Activated CD8-positive, alpha-beta T cell treated with anti-CD3 and anti-CD28 coated beads for 36 hours (primary cell): ENCODE data around the gene RBMS3. TPM values are rescaled to one million over a fixed set of nuclear protein-coding genes. Genes with fewer than 3 reads are reported as not detected.

Source experiments
- ATAC-seq: fragments of 200-7000 bp; cut with Tn5 transposase; one replicate; pipeline ENCODE4 v1.10.0; 2021; ENCODE audit warnings: mild to moderate bottlenecking, moderate library complexity
- CTCF ChIA-PET: fragments of 350-600 bp; sonication (Branson Sonifier 250); formaldehyde crosslinking; loops from one replicate; lab custom pipeline; 2021; ENCODE audit warnings: antibody characterized with exemption; lab: Charles Lee
- POLR2A ChIA-PET: fragments of 350-600 bp; sonication (Branson Sonifier 250); formaldehyde crosslinking; loops from one replicate; lab custom pipeline; 2021; ENCODE audit warnings: antibody characterized with exemption; lab: Charles Lee
- DNase-seq: peaks from one replicate; pipeline ENCODE4 v3.0.0-alpha.2; 2020
- H3K27ac Mint-ChIP-seq: one replicate; pipeline ENCODE4 v1.8.0; 2021; ENCODE audit warnings: mild to moderate bottlenecking, mixed read lengths
- H3K27me3 Mint-ChIP-seq: one replicate; pipeline ENCODE4 v1.8.0; 2021; ENCODE audit warnings: mixed read lengths
- H3K36me3 Mint-ChIP-seq: one replicate; pipeline ENCODE4 v1.8.0; 2021; ENCODE audit warnings: low read depth, mixed read lengths
- H3K4me1 Mint-ChIP-seq: one replicate; pipeline ENCODE4 v1.8.0; 2021; ENCODE audit warnings: low read depth, mixed read lengths
- H3K4me3 Mint-ChIP-seq: one replicate; pipeline ENCODE4 v1.8.0; 2021; ENCODE audit warnings: mild to moderate bottlenecking, moderate library complexity, mixed read lengths
- H3K9me3 Mint-ChIP-seq: one replicate; pipeline ENCODE4 v1.8.0; 2021; ENCODE audit warnings: mixed read lengths
- CTCF ChIP-seq: fragments of 200-600 bp; IDR thresholded peaks from one replicate; pipeline ENCODE4 v1.8.0; 2022; ENCODE audit warnings: antibody characterized with exemption, mild to moderate bottlenecking
- intact Hi-C: fragments of 100-400 bp; cut with micrococcal nuclease; formaldehyde crosslinking; loops from one replicate; pipeline ENCODE4 v1.10.0; 2022
- total RNA-seq, 2 experiments: library from RNA; stranded (reverse); gene quantifications; one replicate each; pipeline ENCODE4 v1.2.3, GENCODE V29; 2021

The RBMS3 gene
- total RNA-seq, 2 experiments from 2014 or later = 2.3 to 2.8 TPM

GRCh38 chr3:29497282-29497681 is 216.4 kb downstream of the RBMS3 start:
- Mint-ChIP-seq H3K27ac (no peak overlapping the region), H3K36me3 (no peaks in the 10 kb centered on the region), H3K4me1 (no peaks in the 10 kb centered on the region), H3K4me3 (no peak overlapping the region), H3K27me3 (no peaks in the 10 kb centered on the region), H3K9me3 (no peaks in the 10 kb centered on the region)
- no peak for ATAC-seq
- POLR2A ChIA-PET = no interaction called here
- CTCF ChIA-PET = no interaction called here
- no peak for TF ChIP-seq CTCF
- intact Hi-C loops = no loop called here
- DNase-seq = no peak

- Mint-ChIP-seq H3K27me3 (no peaks in the 10 kb centered on the region), H3K9me3 (no peaks in the 10 kb centered on the region), H3K4me3 (no peak overlapping the region), H3K4me1 (no peaks in the 10 kb centered on the region), H3K36me3 (no peaks in the 10 kb centered on the region), H3K27ac (no peak overlapping the region)
- ChIA-PET CTCF (no interaction called here), POLR2A (no interaction called here)
- no peak for TF ChIP-seq CTCF
- no peak for DNase-seq
- intact Hi-C loops = no loop called here
- ATAC-seq = no peak
Observed at GRCh38 chr3:29502771-29503170, 221.9 kb downstream of the RBMS3 start.

GRCh38 chr3:29503314-29503713 is 222.4 kb downstream of the RBMS3 start:
- POLR2A ChIA-PET = no interaction called here
- DNase-seq (no peak), ATAC-seq (no peak)
- H3K9me3 Mint-ChIP-seq = no peaks in the 10 kb centered on the region
- CTCF ChIA-PET = no interaction called here
- no peak overlapping the region for H3K27ac Mint-ChIP-seq
- no peaks in the 10 kb centered on the region for H3K4me1 Mint-ChIP-seq
- H3K36me3 Mint-ChIP-seq = no peaks in the 10 kb centered on the region
- no peaks in the 10 kb centered on the region for H3K27me3 Mint-ChIP-seq
- intact Hi-C loops = no loop called here
- no peak overlapping the region for H3K4me3 Mint-ChIP-seq
- TF ChIP-seq CTCF = no peak

- no peak for DNase-seq
- H3K36me3 Mint-ChIP-seq = no peaks in the 10 kb centered on the region
- intact Hi-C loops = no loop called here
- no peak overlapping the region for H3K4me3 Mint-ChIP-seq
- CTCF ChIA-PET = no interaction called here
- no peak for TF ChIP-seq CTCF
- H3K9me3 Mint-ChIP-seq = no peaks in the 10 kb centered on the region
- H3K27me3 Mint-ChIP-seq = no peaks in the 10 kb centered on the region
- no peaks in the 10 kb centered on the region for H3K4me1 Mint-ChIP-seq
- POLR2A ChIA-PET = no interaction called here
- ATAC-seq = no peak
- no peak overlapping the region for H3K27ac Mint-ChIP-seq
Observed at GRCh38 chr3:29503958-29504357, 223.1 kb downstream of the RBMS3 start.

- peaks cover 2% of the 10 kb centered on the region for H3K27me3 Mint-ChIP-seq
- no peaks in the 10 kb centered on the region for H3K4me1 Mint-ChIP-seq
- POLR2A ChIA-PET = no interaction called here
- ATAC-seq = no peak
- no peak overlapping the region for H3K4me3 Mint-ChIP-seq
- CTCF ChIA-PET = no interaction called here
- no peak overlapping the region for H3K27ac Mint-ChIP-seq
- TF ChIP-seq CTCF = no peak
- peaks cover 1% of the 10 kb centered on the region for H3K9me3 Mint-ChIP-seq
- no peak for DNase-seq
- intact Hi-C loops = no loop called here
- H3K36me3 Mint-ChIP-seq = no peaks in the 10 kb centered on the region
Observed at GRCh38 chr3:29506502-29506901, 225.6 kb downstream of the RBMS3 start.
